GM12878 (cell line): ENCODE results near the gene GSS.

ENCODE experiments used
- BRCA1 ChIP-seq: IDR thresholded peaks from 2 replicates; pipeline ENCODE4 v1.6.1; 2011; ENCODE audit warnings: low read depth, low read length, improper control_type of control experiment
- CHD1 ChIP-seq: IDR thresholded peaks from 2 replicates; pipeline ENCODE4 v1.6.1; 2012; ENCODE audit warnings: low read depth, low read length, improper control_type of control experiment
- EZH2 ChIP-seq: IDR thresholded peaks from 2 replicates; pipeline ENCODE4 v1.6.1; 2012; ENCODE audit warnings: low read depth, mild to moderate bottlenecking, control low read depth, inconsistent platforms, low read length, borderline replicate concordance; ENCODE audit not compliant: control insufficient read depth
- RCOR1 ChIP-seq: conservative IDR thresholded peaks from 2 replicates; pipeline ENCODE4 v1.6.1; 2012; ENCODE audit warnings: low read depth, low read length, improper control_type of control experiment
- YY1 ChIP-seq: IDR thresholded peaks from 2 replicates; pipeline ENCODE4 v1.6.1; 2011; ENCODE audit warnings: low read depth, mild to moderate bottlenecking, low read length
- ZBED1 ChIP-seq: IDR thresholded peaks from 2 replicates; pipeline ENCODE4 v1.6.1; 2016; ENCODE audit warnings: borderline replicate concordance
- TF ChIP-seq, protein P1 (sequence below), 3 experiments: IDR thresholded peaks in 2 of 3; conservative IDR thresholded peaks in 1 of 3; 2 replicates each; pipeline ENCODE4 v1.5.1; 2011; ENCODE audit warnings: low read depth in 3 of 3, low read length in 3 of 3, mild to moderate bottlenecking in 3 of 3, control low read depth in 2 of 3, moderate library complexity in 2 of 3, inconsistent platforms in 1 of 3, mixed read lengths in 1 of 3; ENCODE audit not compliant: control insufficient read depth in 2 of 3, insufficient read depth in 1 of 3; ENCODE audit errors: extremely low read depth in 1 of 3

DNA sequence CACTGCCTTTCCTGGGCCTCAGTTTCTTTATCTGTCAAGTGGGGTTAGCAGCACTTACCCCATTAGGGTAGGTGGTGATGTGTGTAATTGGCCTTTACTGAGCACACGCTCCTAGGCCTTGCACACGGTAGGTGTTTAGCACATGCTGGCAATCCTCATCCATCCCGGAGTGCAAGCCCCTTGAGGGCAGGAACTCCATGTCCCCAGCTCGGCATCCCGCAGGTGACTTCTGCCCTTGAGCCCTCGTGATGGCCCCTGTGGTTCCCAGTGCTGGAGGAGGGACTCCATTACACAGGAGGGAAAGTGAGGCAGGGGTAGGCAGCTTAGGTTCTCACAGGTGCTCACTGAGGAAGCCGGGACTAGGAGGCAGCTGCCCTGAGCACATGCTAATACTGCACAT is 40.1 kb upstream of the GSS start:
- TF ChIP-seq EZH2 = no peak
- TF ChIP-seq ZBED1 = no peak
- TF ChIP-seq RCOR1 = no peak
- TF ChIP-seq, protein P1, sequence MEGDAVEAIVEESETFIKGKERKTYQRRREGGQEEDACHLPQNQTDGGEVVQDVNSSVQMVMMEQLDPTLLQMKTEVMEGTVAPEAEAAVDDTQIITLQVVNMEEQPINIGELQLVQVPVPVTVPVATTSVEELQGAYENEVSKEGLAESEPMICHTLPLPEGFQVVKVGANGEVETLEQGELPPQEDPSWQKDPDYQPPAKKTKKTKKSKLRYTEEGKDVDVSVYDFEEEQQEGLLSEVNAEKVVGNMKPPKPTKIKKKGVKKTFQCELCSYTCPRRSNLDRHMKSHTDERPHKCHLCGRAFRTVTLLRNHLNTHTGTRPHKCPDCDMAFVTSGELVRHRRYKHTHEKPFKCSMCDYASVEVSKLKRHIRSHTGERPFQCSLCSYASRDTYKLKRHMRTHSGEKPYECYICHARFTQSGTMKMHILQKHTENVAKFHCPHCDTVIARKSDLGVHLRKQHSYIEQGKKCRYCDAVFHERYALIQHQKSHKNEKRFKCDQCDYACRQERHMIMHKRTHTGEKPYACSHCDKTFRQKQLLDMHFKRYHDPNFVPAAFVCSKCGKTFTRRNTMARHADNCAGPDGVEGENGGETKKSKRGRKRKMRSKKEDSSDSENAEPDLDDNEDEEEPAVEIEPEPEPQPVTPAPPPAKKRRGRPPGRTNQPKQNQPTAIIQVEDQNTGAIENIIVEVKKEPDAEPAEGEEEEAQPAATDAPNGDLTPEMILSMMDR (IDR thresholded peaks at IDR 0.05 in 2 of 3, conservative IDR thresholded peaks at IDR 0.05 in 1 of 3; ENCODE audit: control insufficient read depth in 2 of 3, extremely low read depth in 1 of 3, insufficient read depth in 1 of 3, low read depth in 3 of 3, low read length in 3 of 3) = no peak
- no peak for TF ChIP-seq YY1
- TF ChIP-seq BRCA1 = no peak
- TF ChIP-seq CHD1 = no peak
